CD4-positive, alpha-beta T cell (primary cell): ENCODE data around the gene FAM110A. TPM values are rescaled to one million over a fixed set of nuclear protein-coding genes. Genes with fewer than 3 reads are reported as not detected.

ENCODE experiments used
- ATAC-seq: fragments of 200-7000 bp; cut with Tn5 transposase; one replicate; pipeline ENCODE4 v1.10.0; 2022; ENCODE audit warnings: mild to moderate bottlenecking; ENCODE audit not compliant: poor library complexity
- CTCF ChIA-PET: fragments of 350-600 bp; sonication (Branson Sonifier 250); formaldehyde crosslinking; loops from one replicate; lab custom pipeline; 2021; ENCODE audit warnings: antibody characterized with exemption, inconsistent platforms; lab: Charles Lee
- POLR2A ChIA-PET: fragments of 350-600 bp; sonication (Branson Sonifier 250); formaldehyde crosslinking; loops from one replicate; lab custom pipeline; 2021; ENCODE audit warnings: antibody characterized with exemption, inconsistent platforms; lab: Charles Lee
- DNase-seq, 14 experiments: peaks; one replicate each; pipeline ENCODE4 v3.0.0-alpha.2; 2013 to 2020; ENCODE audit warnings: mixed read lengths in 2 of 14
- H3K27ac ChIP-seq, 2 donors: one replicate each; pipeline versions ENCODE4 v1.5.1 to v1.7.0; 2013; ENCODE audit warnings: low read length in 2 of 2, low read depth in 1 of 2, mild to moderate bottlenecking in 1 of 2
- H3K27me3 ChIP-seq, 2 experiments: 1 replicate in 1 of 2; 2 replicates in 1 of 2; pipeline versions ENCODE4 v1.6.1 to v1.7.0; 2013; ENCODE audit warnings: low read length in 2 of 2, control low read depth in 1 of 2, mild to moderate bottlenecking in 1 of 2, moderate library complexity in 1 of 2; ENCODE audit not compliant: insufficient read depth in 2 of 2, control insufficient read depth in 1 of 2
- H3K36me3 ChIP-seq: one replicate; pipeline ENCODE4 v1.6.1; 2013; ENCODE audit warnings: low read length, control low read depth; ENCODE audit not compliant: insufficient read depth
- H3K4me1 ChIP-seq: one replicate; pipeline ENCODE4 v1.6.1; 2013; ENCODE audit warnings: low read length, control low read depth; ENCODE audit not compliant: insufficient read depth
- H3K4me3 ChIP-seq: one replicate; pipeline ENCODE4 v1.5.1; 2013; ENCODE audit warnings: mild to moderate bottlenecking, low read length, moderate library complexity
- H3K9me3 ChIP-seq, 2 experiments: 1 replicate in 1 of 2; 2 replicates in 1 of 2; pipeline versions ENCODE4 v1.6.1 to v1.7.0; 2013; ENCODE audit warnings: low read length in 2 of 2, mild to moderate bottlenecking in 2 of 2, control low read depth in 1 of 2, moderate library complexity in 1 of 2; ENCODE audit not compliant: control insufficient read depth in 1 of 2, insufficient read depth in 1 of 2
- H3K27ac Mint-ChIP-seq: one replicate; pipeline ENCODE4 v1.8.0; 2020; ENCODE audit warnings: mixed read lengths
- H3K27me3 Mint-ChIP-seq: one replicate; pipeline ENCODE4 v1.8.0; 2021; ENCODE audit warnings: mixed read lengths
- H3K36me3 Mint-ChIP-seq: one replicate; pipeline ENCODE4 v1.8.0; 2021; ENCODE audit warnings: low read depth, mixed read lengths
- H3K4me1 Mint-ChIP-seq: one replicate; pipeline ENCODE4 v1.8.0; 2021; ENCODE audit warnings: low read depth, mixed read lengths
- H3K4me3 Mint-ChIP-seq: one replicate; pipeline ENCODE4 v1.8.0; 2020; ENCODE audit warnings: mild to moderate bottlenecking, mixed read lengths
- H3K9me3 Mint-ChIP-seq: one replicate; pipeline ENCODE4 v1.8.0; 2020; ENCODE audit warnings: mixed read lengths
- intact Hi-C, 2 experiments: fragments of 100-400 bp; cut with DNase I in 1 of 2; cut with micrococcal nuclease in 1 of 2; formaldehyde crosslinking; loops; one replicate each; pipeline versions ENCODE4 v1.15.1 to v1.9.0; 2023 to 2025; cut with DNase I, micrococcal nuclease
- polyA plus RNA-seq, 2 donors: library from polyadenylated mRNA; unstranded; fragments of 120-200 nt; gene quantifications; one replicate each; pipeline ENCODE4 v1.2.1, GENCODE V29; 2013
- total RNA-seq, 174 experiments: library from RNA in 2 of 174; stranded (reverse) in 2 of 174; gene quantifications; one replicate each; pipeline ENCODE4 v1.2.3 and lab custom pipeline; 2021 to 2026
- TF ChIP-seq, protein P1 (sequence below): fragments of 200-600 bp; IDR thresholded peaks from one replicate; pipeline ENCODE4 v1.8.0; 2022; ENCODE audit warnings: antibody characterized with exemption, mild to moderate bottlenecking

The FAM110A gene
- 1 to 10 TPM; 4.5 to 4.8 TPM for total RNA-seq
- polyA plus RNA-seq (2013, experiment 1 of 2), result 22.2 TPM
- polyA plus RNA-seq (2013, experiment 2 of 2), result 21.0 TPM
- total RNA-seq (lab: John Stamatoyannopoulos, UW), result 3.7 to 30.4 (median 11.3) reads per million in 172 experiments

DNA sequence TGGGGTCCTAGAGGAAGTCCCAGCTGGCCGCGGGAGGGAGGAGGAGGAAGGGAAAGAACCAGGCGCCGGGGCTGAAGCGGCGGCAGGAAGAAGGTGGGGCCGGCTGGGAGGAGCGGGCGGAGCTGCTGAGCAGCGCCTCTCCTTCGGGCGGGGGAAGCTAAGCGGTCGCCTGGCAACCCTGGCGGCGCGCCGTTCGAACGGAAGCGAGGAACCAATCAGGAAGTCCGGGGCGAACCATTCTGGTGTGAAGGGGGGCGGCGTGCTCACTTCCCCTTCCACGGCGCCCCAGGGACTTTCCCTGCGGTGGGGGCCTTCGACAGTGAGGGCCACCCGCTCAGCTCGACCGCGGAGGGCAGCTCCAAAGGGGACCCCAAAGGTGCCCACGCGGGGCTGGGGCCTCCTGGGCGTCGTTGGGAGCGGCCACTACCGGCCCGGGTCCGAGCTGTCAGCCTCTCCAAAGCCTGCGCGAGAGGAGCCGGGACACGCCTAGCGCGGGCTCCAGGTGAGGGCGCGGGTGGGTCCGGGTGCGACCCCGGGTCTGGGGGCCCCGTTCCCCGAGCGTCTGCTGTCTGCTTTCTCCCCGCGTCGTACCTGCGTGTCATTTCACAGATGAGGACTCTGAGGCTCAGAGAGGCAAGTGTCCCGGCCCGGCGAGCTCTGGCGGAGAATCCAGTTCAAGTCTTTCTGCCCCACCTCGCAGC, at the start of gene FAM110A:
FAM110A (plus strand) TSS at position 266 of the 701 bp plus-strand sequence. CDS start 11,090 bp downstream, outside the sequence.
- Mint-ChIP-seq H3K4me3 (peak within 1 kb of the TSS; percentile 92), H3K27me3 (no peaks in the 10 kb centered on the region), H3K27ac (peak within 1 kb of the TSS; percentile 87), H3K4me1 (peaks cover 50% of the 10 kb centered on the region), H3K36me3 (no peaks in the 10 kb centered on the region), H3K9me3 (no peaks in the 10 kb centered on the region)
- peak within 1 kb of the TSS; percentile 74 for H3K4me3 ChIP-seq
- TF ChIP-seq, protein P1, sequence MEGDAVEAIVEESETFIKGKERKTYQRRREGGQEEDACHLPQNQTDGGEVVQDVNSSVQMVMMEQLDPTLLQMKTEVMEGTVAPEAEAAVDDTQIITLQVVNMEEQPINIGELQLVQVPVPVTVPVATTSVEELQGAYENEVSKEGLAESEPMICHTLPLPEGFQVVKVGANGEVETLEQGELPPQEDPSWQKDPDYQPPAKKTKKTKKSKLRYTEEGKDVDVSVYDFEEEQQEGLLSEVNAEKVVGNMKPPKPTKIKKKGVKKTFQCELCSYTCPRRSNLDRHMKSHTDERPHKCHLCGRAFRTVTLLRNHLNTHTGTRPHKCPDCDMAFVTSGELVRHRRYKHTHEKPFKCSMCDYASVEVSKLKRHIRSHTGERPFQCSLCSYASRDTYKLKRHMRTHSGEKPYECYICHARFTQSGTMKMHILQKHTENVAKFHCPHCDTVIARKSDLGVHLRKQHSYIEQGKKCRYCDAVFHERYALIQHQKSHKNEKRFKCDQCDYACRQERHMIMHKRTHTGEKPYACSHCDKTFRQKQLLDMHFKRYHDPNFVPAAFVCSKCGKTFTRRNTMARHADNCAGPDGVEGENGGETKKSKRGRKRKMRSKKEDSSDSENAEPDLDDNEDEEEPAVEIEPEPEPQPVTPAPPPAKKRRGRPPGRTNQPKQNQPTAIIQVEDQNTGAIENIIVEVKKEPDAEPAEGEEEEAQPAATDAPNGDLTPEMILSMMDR, result no peak
- ChIA-PET CTCF (interaction anchor here (0.7 to 3.0 kb wide), 6 partner anchors 11 to 122 kb away, joined by 3 to 13 read pairs (median 4); no protein-coding TSS in a partner anchor), POLR2A (interaction anchor here (0.5 to 5.2 kb wide), 11 partner anchors 8 to 1819 kb away, joined by 3 to 109 read pairs (median 3); partner anchors contain the start of genes CSNK2A1 and NOP56)
- ATAC-seq (peak; percentile 93), DNase-seq (peak; percentile 91 to 98 (median 94))
- H3K27ac ChIP-seq, result peak within 1 kb of the TSS; percentile 83 to 93
- H3K4me1 ChIP-seq, result peaks cover 40% of the 10 kb centered on the region
- H3K36me3 ChIP-seq, result no peaks in the 10 kb centered on the region
- no peaks in the 10 kb centered on the region for H3K9me3 ChIP-seq
- H3K27me3 ChIP-seq, result no peaks in the 10 kb centered on the region
- intact Hi-C loops, result loop anchor here (1.0 to 10.0 kb wide), 6 partner anchors 11 to 1269 kb away; partner anchors contain the start of genes PSMF1 (in 2 of the 2), STK35 (in 2 of the 2), NSFL1C (in 1 of the 2) and SRXN1 (in 1 of the 2)

DNA sequence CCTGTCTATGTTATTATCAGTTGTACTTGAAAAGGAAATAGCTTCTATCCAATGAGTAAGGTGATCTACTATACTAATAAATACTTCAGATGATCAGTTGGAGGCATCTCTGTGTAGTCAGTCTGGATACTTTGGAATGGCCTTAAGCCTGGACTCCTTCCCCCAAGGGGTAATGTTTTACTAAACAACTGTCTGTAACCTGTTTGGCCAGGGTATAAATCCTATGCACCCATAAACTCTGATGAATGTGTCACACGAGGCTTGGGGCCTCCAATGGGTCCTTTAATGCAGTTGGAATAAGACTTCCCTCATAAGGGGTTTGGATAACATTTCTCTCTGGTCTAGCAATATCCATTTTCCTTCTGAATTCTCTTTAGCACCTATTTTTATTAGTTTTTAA, 45.7 kb upstream of the FAM110A start:
- no peaks in the 10 kb centered on the region for H3K36me3 ChIP-seq
- no peak for DNase-seq
- H3K27me3 ChIP-seq, result peaks cover 0 to 3% of the 10 kb centered on the region in 2 experiments
- H3K9me3 ChIP-seq, result peaks cover 21 to 22% of the 10 kb centered on the region in 2 experiments
- Mint-ChIP-seq H3K36me3 (peaks cover 3% of the 10 kb centered on the region), H3K27me3 (peaks cover 52% of the 10 kb centered on the region), H3K9me3 (peaks cover 10% of the 10 kb centered on the region), H3K27ac (no peak overlapping the region), H3K4me1 (no peaks in the 10 kb centered on the region), H3K4me3 (no peak overlapping the region)
- ChIA-PET CTCF (no interaction called here), POLR2A (no interaction called here)
- no peak overlapping the region for H3K4me3 ChIP-seq
- ATAC-seq, result no peak
- no peak overlapping the region for H3K27ac ChIP-seq
- H3K4me1 ChIP-seq, result no peaks in the 10 kb centered on the region
- TF ChIP-seq, protein P1, result no peak
- intact Hi-C loops, result no loop called here

GRCh38 chr20:791056-791455, 42.5 kb upstream of the FAM110A start:
- Mint-ChIP-seq H3K27ac (no peak overlapping the region), H3K9me3 (peaks cover 8% of the 10 kb centered on the region), H3K27me3 (peaks cover 76% of the 10 kb centered on the region), H3K36me3 (no peaks in the 10 kb centered on the region), H3K4me3 (no peak overlapping the region), H3K4me1 (no peaks in the 10 kb centered on the region)
- TF ChIP-seq, protein P1, result no peak
- no peaks in the 10 kb centered on the region for H3K36me3 ChIP-seq
- CTCF ChIA-PET, result no interaction called here
- H3K27ac ChIP-seq, result no peak overlapping the region
- DNase-seq, result no peak
- peaks cover 5 to 12% of the 10 kb centered on the region in 2 experiments for H3K9me3 ChIP-seq
- POLR2A ChIA-PET, result no interaction called here
- no peaks in the 10 kb centered on the region for H3K4me1 ChIP-seq
- H3K4me3 ChIP-seq, result no peak overlapping the region
- peaks cover 0 to 8% of the 10 kb centered on the region in 2 experiments for H3K27me3 ChIP-seq
- no peak for ATAC-seq
- intact Hi-C loops, result no loop called here
